Endothelial cell of umbilical vein (primary cell): ENCODE data around the gene MUCL3.

ENCODE experiments used
- EZH2 ChIP-seq: IDR thresholded peaks from 2 replicates; pipeline ENCODE4 v1.6.1; 2012; ENCODE audit warnings: borderline replicate concordance, low read depth, mild to moderate bottlenecking, moderate library complexity, low read length, inconsistent platforms; ENCODE audit not compliant: severe bottlenecking
- GATA2 ChIP-seq: IDR thresholded peaks from 2 replicates; pipeline ENCODE4 v1.7.0; 2011; ENCODE audit warnings: low read depth, mild to moderate bottlenecking, moderate library complexity, mixed read lengths, low read length; ENCODE audit not compliant: insufficient read length, insufficient read depth
- JUN ChIP-seq: IDR thresholded peaks from 2 replicates; pipeline ENCODE4 v1.6.1; 2011; ENCODE audit warnings: borderline replicate concordance, low read depth; ENCODE audit not compliant: insufficient read length, insufficient read depth
- MYC ChIP-seq: IDR thresholded peaks from one replicate; pipeline ENCODE4 v1.6.1; 2011; ENCODE audit warnings: mild to moderate bottlenecking, low read depth, low read length
- POLR2A ChIP-seq: IDR thresholded peaks from 2 replicates; pipeline ENCODE4 v1.6.1; 2012; ENCODE audit warnings: low read depth, mild to moderate bottlenecking, control low read depth, low read length
- TF ChIP-seq, protein P1 (sequence below), 2 donors: IDR thresholded peaks; 1 replicate in 1 of 2; 2 replicates in 1 of 2; pipeline ENCODE4 v1.5.1; 2011; ENCODE audit warnings: low read length in 2 of 2, mild to moderate bottlenecking in 2 of 2, moderate library complexity in 2 of 2, control low read depth in 1 of 2, inconsistent platforms in 1 of 2, low read depth in 1 of 2; ENCODE audit not compliant: insufficient read depth in 1 of 2; ENCODE audit errors: extremely low read depth in 1 of 2
- TF ChIP-seq, protein P2 (sequence below): IDR thresholded peaks from 2 replicates; pipeline ENCODE4 v1.6.1; 2011; ENCODE audit not compliant: insufficient read depth, insufficient read length

- TF ChIP-seq, protein P1, sequence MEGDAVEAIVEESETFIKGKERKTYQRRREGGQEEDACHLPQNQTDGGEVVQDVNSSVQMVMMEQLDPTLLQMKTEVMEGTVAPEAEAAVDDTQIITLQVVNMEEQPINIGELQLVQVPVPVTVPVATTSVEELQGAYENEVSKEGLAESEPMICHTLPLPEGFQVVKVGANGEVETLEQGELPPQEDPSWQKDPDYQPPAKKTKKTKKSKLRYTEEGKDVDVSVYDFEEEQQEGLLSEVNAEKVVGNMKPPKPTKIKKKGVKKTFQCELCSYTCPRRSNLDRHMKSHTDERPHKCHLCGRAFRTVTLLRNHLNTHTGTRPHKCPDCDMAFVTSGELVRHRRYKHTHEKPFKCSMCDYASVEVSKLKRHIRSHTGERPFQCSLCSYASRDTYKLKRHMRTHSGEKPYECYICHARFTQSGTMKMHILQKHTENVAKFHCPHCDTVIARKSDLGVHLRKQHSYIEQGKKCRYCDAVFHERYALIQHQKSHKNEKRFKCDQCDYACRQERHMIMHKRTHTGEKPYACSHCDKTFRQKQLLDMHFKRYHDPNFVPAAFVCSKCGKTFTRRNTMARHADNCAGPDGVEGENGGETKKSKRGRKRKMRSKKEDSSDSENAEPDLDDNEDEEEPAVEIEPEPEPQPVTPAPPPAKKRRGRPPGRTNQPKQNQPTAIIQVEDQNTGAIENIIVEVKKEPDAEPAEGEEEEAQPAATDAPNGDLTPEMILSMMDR (IDR thresholded peaks at IDR 0.05; ENCODE audit: extremely low read depth in 1 of 2, insufficient read depth in 1 of 2, low read depth in 1 of 2, low read length in 2 of 2) = no peak
- no peak for TF ChIP-seq EZH2
- no peak for TF ChIP-seq POLR2A
- TF ChIP-seq JUN = no peak
- no peak for TF ChIP-seq MYC
- no peak for TF ChIP-seq GATA2
- TF ChIP-seq, protein P2, sequence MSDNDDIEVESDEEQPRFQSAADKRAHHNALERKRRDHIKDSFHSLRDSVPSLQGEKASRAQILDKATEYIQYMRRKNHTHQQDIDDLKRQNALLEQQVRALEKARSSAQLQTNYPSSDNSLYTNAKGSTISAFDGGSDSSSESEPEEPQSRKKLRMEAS = no peak
Observed at GRCh38 chr6:30951907-30952469, 11.2 kb downstream of the MUCL3 start.
